Hypothalamus (tissue), 51 donors: ENCODE measurements around the gene ADCY4.

Source experiments
- DNase-seq, 51 donors: peaks; one replicate each; lab custom pipeline; 2025; lab: John Stamatoyannopoulos, UW

ADCY4 gene

DNA sequence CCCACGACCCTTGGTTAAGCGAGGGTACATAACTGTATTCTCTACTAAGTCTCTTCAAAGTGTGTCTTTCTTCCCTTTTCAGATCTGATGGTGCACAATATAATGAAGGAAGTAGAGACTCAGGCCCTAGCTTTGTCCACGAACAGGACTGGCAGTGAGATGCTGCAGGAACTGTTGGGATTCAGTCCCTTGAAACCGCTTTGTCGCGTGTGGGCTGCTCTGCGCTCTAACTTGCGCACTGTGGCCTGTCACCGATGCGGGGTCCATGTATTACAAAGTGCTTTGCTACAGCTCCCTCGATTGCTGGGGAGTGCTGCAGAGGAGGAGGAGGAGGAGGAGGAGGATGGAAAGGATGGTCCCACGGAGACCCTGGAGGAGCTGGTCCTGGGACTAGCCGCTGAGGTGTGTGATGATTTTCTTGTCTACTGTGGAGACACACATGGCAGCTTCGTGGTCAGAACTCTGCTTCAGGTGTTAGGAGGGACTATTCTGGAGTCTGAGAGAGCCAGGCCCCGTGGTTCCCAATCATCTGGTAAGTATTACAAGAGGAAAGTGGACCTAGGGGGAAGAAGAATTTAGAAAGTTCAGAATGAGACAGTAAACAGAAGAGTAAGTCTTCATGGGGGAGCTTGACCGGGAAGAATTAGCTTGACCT lies 34.4 kb downstream of the ADCY4 start:
- no peak for DNase-seq

GRCh38 chr14:24299255-24300191 lies 35.3 kb downstream of the ADCY4 start, which contains the start of the genes DHRS1 and NOP9:
Gene DHRS1, minus strand, starts transcription at chr14:24299780. Its CDS starts 674 bp downstream, at chr14:24299106.
Gene NOP9, plus strand, starts transcription at chr14:24299850. Its CDS starts 105 bp downstream, at chr14:24299955.
- DNase-seq = peak; percentile 46 to 92 (median 80)

GRCh38 chr14:24298892-24299254 lies 36.0 kb downstream of the ADCY4 start:
- DNase-seq = peak in 4 of 51 donors; percentile 12 to 51 (median 28)

DNA sequence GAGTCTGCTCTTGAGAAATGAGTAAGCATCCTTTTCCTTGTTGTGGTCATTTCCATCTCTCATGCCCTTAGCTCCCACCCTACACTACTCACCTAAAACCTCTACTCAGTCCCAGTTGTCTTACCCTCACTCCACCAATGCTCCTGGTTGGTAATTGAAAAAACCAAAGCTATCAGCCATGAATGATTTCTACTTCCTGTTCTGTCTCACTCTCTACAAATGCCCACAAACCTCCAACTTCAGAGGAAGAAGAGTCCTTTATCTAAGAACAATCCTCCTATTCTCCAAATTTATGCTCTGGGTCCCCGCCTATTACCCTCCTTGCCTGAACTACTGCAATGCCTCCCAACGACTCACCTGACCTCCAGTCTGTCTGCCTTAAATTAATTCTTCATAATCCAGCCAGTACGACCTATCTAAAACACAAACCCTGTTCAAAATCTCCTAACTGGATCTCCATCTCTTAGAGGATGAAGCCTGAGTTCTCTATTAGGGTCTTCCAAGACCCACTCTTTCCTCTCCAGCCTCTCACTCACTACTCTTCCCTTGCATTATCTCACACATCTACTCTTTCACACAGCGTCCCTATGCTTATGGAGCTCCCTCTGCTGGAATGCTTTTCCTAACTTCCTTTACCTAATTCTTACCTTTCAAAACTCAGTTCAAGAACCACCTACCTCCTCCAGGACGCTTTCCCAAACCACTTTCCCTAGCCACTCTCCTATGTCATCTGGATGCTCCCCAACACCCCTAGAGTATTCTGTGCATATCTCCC lies 37.5 kb downstream of the ADCY4 start:
- peak in 1 of 51 donors; percentile 14 for DNase-seq

DNA sequence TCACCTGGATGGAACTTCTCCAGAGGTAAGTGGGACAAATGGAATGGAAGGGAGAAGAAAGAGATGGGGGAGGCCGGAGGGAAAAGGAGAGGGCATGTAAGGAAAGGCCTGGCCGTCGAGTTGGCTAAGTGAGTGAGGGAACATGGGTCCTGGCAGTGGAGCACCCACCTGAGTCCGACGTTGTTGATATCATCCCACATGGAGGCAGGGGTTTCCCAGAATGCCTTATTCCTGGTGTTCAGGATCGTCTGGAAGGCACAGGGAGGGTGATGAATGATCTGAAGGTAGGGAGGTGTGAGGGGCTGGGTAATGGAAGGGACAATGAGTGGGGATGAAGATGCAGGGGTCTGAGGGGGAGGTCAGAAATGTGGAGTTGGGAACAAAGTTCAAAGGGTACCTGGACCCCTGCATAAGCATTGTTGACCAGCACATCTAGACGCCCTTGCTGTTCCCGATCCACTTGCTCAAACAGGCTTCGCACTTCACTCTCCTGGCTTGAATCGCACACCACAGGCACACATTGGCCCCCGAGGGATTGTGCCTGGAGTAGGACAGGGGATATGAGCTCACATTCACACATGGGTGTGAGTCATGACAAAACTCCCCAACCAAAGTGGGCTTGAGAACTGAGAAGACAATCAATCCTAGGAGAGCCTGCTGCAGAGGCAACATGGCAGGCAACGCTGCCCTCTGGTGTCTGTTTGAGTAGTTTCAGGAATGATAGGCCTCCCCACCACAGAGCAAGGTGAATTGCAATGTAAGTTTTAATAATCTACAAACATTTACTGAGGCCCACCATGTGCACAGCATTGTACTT lies 38.3 kb downstream of the ADCY4 start:
- peak in 35 of 51 donors; percentile 10 to 80 (median 36) for DNase-seq

DNA sequence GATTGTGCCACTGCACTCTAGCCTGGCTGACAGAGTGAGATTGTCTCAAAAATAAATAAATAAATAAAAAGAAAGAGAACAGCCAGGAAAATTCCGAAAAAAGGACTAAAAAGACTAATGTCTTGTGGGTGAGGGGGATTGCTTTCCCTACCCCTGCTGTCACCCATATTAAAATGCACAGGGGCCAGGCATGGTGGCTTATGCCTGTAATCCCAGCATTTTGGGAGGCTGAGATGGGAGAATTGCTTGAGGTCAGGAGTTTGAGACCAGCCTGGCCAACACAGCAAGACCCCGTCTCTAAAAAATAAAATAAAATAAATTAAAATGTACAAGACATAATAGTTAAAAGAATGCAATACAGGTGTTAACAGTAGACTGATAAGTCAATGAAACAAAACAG lies 41.3 kb downstream of the ADCY4 start:
- no peak for DNase-seq

DNA sequence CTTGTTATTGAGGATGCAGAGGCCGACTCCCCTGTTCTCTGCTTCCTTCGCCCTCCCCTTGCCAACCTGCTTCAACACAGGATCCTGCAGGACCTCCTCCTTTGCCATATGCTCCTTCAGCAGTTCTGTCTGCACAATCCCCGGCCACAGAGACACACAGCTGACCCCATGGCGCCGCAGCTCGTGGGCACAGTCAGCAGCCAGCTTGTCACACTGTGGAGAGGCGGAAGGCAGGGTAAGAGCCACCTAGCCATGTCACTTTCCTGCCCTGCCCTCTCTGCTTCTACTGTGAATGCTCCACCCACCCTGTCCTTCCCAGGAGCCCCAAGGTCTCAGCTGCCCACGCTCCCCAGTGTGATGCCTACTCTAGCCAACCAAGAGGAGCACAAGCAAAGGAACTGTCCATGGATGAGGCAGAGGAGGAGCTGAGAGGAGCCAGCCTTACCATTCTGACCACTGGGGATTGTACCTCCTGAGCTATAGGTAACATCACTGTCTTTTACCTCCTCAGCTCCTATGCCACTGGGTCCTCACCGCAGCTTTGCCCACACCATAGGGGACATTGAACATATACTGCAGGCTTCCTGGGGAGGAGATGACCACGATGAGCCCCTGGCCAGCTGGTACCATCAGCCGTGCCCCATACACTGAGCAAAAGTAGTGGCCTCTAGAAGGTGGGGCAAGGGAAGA lies 42.6 kb downstream of the ADCY4 start:
- no peak for DNase-seq

- DNase-seq = no peak
Measured at GRCh38 chr14:24291446-24292117, 43.3 kb downstream of the ADCY4 start.

- no peak for DNase-seq
Measured at GRCh38 chr14:24290746-24291145, 44.1 kb downstream of the ADCY4 start.

GRCh38 chr14:24289649-24290280 lies 45.1 kb downstream of the ADCY4 start:
- no peak for DNase-seq

DNA sequence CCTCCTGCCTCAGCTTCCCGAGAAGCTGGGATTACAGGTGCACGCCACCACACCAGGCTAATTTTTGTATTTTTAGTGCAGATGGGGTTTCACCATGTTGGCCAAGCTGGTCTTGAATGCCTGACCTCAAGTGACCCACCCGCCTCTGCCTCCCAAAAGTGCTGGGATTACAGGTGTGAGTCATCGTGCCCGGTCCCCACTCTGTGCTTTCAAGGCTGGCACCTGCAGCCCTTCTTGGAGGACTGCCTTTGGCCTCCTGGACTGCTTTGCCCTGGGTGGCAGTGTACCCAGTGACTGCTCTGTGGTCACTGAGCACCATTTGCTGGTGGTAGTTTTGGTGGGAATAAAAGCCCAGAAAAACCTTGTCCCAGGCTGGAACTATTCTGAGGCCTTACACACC lies 47.9 kb downstream of the ADCY4 start:
- no peak for DNase-seq

DNA sequence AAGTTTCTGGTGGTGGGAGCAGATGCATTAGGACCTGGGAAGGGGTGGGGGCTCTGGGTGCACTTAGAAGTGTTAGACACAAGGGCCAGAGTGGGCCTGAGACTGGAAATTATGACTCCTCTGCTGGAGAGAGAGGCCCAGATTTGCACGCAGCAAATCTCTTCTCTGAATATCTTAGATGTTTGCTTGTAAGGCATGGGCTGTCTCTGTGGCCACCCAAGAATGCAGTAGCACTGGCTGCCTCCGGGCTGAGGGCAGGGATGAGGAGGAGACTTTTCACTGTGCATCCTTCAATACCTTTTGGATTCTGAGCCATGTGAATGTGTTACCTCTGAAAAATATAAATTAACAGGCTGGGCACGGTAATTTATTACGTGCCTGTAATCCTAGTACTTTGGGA lies 49.5 kb downstream of the ADCY4 start:
- no peak for DNase-seq

- DNase-seq = no peak
Measured at GRCh38 chr14:24284501-24285035, 50.3 kb downstream of the ADCY4 start.

DNA sequence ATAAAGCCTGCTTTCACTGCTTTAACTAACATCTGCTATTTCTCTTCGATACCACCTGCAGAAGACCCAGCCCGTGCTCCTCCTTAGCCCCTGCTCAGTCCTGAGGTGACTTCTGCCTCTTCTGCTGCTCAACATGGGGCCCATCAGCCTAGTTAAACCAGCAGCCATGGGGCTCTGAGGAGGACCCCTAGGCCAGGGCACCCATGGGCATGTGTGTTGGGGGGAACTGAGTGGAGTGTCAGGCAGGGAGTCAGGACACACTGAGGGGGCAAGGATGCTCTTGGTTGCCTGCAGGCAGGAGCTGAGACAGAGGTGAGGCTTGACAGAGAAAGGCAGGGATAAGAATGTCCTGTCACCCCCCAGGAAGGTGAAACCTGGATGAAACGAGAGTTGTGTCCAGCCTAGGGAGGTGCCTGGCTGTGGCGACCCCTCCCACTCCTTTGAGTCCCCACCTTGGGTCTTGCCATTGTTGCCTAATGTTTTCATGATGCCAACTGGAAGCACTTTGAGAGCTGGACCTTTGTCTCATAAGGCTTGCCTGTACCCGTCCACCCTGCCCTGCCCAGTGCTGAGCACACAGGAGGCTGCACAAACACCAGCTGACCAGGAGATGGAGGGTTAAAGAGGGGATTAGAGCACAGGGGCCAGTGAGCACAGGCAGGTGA lies 50.9 kb downstream of the ADCY4 start:
- no peak for DNase-seq

DNA sequence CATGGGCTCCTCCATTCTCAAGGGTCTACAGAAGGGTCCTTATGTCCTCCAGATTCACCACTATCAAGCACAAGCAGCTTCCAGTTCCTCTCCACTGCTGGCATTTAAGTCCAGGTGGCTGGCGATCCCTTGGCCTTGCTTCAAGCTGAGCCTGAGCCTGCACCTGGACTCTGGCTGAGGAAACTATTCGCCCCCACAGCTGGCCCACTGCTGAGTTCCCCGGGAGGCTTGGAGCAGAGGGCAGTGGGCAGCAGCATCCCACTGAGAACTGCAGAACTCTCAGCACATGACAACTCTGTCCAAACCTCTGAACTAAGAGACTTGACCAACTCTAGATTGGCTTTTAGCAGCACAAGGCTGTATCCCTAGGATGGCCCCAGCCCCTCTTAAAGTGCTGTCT lies 52.1 kb downstream of the ADCY4 start:
- DNase-seq = no peak

DNA sequence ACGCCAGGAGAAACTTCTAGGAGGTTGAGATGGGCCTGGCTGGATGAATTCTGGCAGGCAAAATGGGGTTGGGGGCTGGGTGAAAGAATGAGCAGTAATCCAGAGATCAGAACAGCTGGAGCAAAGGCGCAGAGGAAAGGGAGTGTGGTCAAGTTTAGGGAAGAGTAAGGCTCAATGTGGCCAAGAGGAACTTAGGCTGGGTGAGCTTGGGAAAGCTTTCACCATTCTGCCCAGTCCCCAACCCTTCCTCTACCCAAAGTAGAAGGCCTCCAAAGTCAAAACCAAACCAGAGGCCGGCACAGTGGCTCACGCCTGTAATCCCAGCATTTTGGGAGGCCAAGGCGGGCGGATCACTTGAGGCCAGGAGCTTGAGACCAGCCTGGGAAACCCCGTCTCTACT lies 53.2 kb downstream of the ADCY4 start:
- no peak for DNase-seq

- DNase-seq = no peak
Measured at GRCh38 chr14:24280797-24281460, 53.9 kb downstream of the ADCY4 start.
